ENCODE data around the gene DGKB.

DGKB gene

GRCh38 chr7:14389181-14389591 lies 513.4 kb downstream of the DGKB start:
- no peak for DNase-seq (ENCODE audit: low read depth, low spot score)

DNA sequence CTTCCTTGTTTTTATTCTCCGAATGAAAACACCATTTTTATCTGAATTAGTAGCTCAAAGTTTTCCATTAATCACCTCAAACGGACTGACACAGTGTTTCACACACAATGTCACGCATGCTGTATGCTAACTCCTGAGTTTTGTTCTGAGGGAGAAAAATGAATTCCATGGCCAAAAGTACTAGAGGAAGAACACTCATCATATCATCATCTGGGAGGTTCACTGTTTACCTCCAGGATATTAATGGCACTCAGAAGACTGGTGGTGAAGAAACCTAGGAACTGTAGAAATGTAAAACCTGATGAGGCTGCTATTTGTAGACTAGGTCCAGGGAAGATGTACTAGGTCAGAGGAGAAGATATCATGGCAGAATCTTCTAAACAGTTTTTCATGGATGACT lies 517.5 kb downstream of the DGKB start:
- no peak for DNase-seq (ENCODE audit: low read depth, low spot score)

GRCh38 chr7:14381936-14382335 lies 520.6 kb downstream of the DGKB start:
- no peak for DNase-seq (ENCODE audit: low read depth, low spot score)

DNA sequence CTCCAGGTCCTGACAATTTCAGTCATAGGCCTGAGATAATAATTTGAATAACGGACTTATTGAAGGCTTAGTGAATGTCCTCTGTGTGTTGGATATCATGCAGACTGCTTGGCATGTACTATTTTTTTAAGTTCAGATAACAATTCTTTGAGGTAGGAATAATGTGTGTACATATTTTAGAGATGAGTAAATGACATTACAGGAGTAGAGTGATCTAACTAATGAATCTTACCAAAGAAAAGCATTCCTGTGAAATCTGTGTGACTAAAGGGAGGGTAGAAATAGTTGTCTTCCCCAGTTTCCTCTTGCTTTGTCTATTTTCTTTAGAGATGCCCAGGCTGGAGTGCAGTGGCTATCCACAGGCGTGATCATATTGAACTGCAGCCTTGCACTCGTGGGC lies 521.2 kb downstream of the DGKB start:
- DNase-seq (ENCODE audit: low read depth, low spot score), result no peak

DNA sequence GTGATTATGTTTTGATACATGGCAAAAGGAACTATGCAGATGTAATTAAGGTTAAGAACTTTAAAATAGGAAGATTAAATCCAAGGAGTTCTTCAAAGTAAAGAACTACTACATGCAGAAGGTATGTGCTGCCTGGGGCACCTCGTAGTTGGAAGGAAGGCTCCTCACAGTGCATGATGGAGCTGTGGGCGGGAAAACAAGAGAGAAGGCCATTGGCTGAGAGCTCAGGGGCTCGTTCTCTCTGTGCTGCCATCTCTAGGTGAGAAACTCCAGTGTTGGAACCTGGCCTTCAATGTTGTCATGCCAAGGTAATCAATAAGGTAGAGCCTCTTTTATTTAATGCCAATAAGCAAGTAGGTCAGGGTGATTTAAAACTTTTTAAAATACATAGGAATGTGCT lies 521.7 kb downstream of the DGKB start:
- no peak for DNase-seq (ENCODE audit: low read depth, low spot score)

- no peak for DNase-seq (ENCODE audit: low read depth, low spot score)
These were observed 524.8 kb downstream of the DGKB start for GRCh38 chr7:14377646-14378266.

GRCh38 chr7:14376711-14377110 lies 525.8 kb downstream of the DGKB start:
- DNase-seq (ENCODE audit: low read depth, low spot score), result no peak

- DNase-seq (ENCODE audit: low read depth, low spot score), result no peak
These were observed 526.6 kb downstream of the DGKB start for GRCh38 chr7:14375998-14376397.

DNA sequence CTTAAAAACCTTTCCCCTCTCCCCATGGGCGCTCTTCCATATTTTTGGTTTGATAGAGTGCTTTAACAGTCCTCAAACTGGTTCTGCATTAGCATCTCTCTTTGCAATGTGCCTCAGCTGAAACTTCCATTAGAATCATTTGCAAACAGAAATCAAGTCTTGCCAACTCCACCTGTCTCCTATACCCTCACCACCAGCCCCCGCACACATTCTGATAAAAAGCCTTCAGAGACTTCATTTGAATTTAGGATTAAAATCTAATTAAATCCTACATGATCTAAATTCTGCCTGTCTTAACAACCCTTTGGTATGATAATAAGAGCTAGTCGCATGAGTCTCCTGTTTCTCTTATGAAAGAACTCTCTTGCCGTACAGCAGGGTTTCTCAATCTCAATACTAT lies 528.2 kb downstream of the DGKB start:
- no peak for DNase-seq (ENCODE audit: low read depth, low spot score)

DNA sequence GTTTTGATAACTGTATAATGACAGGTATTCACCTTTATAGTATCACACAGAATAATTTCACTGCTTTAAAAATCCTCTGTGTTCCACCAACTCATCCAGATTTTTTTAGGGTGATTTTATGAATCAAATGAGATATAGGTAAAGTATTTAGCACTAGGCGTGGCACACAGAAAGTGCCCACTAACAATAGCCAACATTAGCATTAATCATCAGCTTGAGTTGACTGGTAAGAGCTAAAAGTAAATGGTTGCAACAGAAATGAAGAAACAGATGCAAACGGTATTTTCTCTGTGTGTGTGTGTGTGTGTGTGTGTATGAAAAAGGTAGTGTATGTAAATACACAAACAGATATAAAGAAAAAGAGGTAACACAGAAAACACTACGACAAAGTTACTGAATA lies 534.3 kb downstream of the DGKB start:
- DNase-seq (ENCODE audit: low read depth, low spot score), result no peak

- DNase-seq (ENCODE audit: low read depth, low spot score), result no peak
These were observed 551.4 kb downstream of the DGKB start for GRCh38 chr7:14351167-14351566.

DNA sequence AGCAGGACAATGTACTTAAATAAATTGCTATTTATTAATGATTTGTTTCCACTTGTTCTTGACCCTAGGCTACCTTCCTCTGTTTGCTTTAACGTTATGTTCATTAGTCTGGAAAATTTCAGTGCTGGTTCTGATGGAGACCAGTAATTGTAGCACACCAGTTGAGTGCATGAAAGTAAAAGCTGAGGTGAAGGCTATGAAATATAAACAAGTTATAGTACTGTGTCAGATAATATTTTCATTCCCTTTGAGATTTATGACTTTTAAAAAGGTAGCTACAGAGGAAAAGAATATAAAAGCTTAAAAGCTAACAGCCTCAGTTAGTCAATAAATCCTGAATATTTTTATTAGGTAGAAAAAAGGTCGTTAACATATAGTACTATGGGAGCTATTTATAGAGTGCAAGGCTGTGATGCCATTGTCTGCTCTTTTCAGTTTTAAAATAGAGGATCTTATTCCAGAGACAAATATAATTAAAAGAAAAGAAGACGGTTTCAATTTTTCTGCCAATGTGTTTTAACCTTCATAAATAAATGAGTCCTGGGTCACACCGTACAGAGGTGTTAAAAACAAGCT lies 561.3 kb downstream of the DGKB start:
- no peak for DNase-seq (ENCODE audit: low read depth, low spot score)

GRCh38 chr7:14340393-14341074 lies 562.0 kb downstream of the DGKB start:
- DNase-seq (ENCODE audit: low read depth, low spot score), result no peak

DNA sequence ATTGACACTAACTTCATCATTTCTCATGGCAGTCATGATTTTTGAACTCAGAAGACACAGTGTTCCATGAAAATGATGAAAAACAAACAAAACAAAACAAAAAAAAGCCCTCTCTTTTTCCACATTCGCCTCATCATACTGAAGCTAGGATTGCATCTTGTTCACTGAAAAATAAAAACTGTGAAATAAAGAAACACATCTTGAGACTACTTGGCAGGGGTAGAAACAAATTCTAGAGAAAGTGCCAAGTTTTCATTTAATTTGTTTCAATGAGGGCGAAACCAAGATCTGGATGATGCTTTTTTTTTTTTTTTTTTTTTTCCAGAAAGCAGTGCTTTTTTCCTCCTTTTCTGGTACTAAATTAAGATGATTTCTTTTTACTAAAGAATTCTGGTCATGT lies 562.7 kb downstream of the DGKB start:
- DNase-seq (ENCODE audit: low read depth, low spot score), result no peak

GRCh38 chr7:14336256-14336655 lies 566.3 kb downstream of the DGKB start:
- DNase-seq (ENCODE audit: low read depth, low spot score), result no peak

GRCh38 chr7:14332155-14332554 lies 570.4 kb downstream of the DGKB start:
- DNase-seq (ENCODE audit: low read depth, low spot score), result no peak

DNA sequence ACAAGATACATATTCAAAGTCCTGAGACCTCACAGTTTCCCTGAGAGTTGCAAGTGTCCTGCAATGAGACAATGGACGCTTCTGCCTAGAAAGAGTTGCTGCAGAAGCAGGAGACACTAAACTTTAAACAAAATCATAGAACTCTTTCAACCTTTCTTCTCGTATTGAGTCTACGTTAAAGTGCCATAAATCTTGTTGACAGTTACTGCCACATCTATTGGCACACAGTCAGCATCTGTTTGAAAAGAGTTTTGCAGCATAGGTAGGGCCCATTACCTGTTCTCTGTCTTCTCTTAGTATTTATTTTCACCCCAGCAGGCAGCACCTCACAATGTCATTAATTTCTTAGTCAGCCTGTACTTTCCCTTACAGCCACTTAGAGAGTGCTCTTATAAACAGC lies 577.8 kb downstream of the DGKB start:
- DNase-seq (ENCODE audit: low read depth, low spot score), result no peak

- DNase-seq (ENCODE audit: low read depth, low spot score), result no peak
These were observed 579.8 kb downstream of the DGKB start for GRCh38 chr7:14322724-14323123.

DNA sequence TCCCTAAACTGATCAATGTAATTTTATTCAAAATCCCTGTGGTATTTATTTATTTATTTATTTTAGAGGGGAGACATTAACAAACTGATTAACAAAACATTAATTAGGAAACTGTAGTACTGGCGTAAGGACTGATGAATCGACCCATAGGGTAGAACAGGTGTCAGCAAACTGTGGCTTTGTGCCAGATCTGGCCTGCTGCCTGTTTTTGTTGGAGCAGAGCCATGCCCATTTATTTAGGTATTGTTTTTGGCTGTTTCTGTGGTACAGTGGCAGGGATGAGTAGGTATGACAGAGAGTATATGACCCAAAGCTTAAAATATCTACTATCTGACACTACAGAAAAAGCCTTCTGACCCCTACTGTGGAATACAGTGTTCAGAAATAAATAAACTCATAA lies 580.6 kb downstream of the DGKB start:
- DNase-seq (ENCODE audit: low read depth, low spot score), result no peak

DNA sequence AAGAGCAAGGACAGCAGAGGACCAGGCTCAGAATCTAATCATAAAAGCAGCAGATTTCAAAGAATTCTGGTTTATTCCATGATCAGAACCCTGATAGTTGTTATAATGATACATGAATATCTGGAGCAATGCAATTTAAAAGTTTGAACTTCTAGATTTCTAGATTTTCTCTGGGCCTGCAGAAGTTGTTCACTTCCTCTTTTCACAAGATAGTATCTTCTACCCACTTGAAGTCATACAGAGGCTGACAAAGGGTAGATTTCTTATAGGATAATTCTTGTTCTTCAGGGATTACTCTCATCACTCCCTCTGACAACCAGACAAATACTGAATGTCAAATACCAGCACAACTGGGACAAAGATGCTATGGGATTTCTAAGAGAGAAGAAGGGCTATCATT lies 593.1 kb downstream of the DGKB start:
- DNase-seq (ENCODE audit: low read depth, low spot score), result no peak

- no peak for DNase-seq (ENCODE audit: low read depth, low spot score)
These were observed 597.2 kb downstream of the DGKB start for GRCh38 chr7:14305233-14305866.

GRCh38 chr7:14303536-14303935 lies 599.0 kb downstream of the DGKB start:
- no peak for DNase-seq (ENCODE audit: low read depth, low spot score)

DNA sequence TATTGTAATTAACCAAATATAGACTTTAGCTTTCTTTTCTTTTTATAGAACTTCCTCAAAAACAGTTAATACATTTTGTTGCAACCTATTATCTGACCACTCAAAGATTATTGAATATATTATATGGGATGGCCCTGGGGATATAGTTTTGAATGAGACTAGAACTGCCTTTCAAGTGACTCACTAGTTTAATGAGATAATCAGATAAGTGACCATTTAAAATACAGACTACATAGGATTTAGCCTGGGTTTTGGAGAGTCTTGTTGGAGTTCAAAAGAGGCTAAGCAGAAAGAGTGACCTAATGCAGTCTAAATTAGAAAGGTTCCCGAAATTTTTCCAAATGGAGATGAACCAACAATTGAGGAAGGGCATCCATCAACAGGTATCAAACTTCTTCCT lies 607.9 kb downstream of the DGKB start:
- no peak for DNase-seq (ENCODE audit: low read depth, low spot score)

Measured in iPS DF 19.7 (cell line).